LNCaP clone FGC (cell line): ENCODE measurements around the gene CIP2A.
A peak's percentile ranks its signal among the peaks of the same experiment; 100 is the strongest.

Experiments
- DNase-seq: peaks from one replicate; pipeline ENCODE4 v3.0.0-alpha.2; 2011; ENCODE audit warnings: low read depth
- H3K4me3 ChIP-seq: 2 replicates; pipeline ENCODE4 v1.5.1; 2011; ENCODE audit warnings: mild to moderate bottlenecking, low read depth, low read length, control low read depth
- TF ChIP-seq, protein P1 (sequence below): IDR thresholded peaks from 2 replicates; pipeline ENCODE4 v1.5.1; 2012; ENCODE audit warnings: mild to moderate bottlenecking; ENCODE audit not compliant: control insufficient read depth, insufficient read depth; ENCODE audit errors: extremely low read depth

Gene CIP2A

DNA sequence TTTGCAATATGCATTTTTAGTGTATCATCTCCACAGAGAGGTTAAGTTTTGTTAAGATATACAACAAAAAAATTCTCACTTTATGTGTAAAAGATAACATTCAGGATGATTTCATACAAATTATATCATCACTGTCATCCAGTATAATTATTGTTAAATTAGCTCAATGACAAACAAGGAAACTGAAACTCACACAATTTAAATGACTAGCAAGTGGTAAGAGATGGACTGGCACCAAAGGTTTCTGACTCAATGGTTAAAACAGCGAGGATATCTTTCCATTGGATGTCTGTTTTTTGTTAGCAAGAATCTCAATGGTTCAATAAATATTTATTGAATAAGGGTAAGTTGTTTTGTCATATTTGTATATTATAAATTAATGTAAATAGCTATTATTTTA, 22.6 kb downstream of the CIP2A start:
- TF ChIP-seq, protein P1, sequence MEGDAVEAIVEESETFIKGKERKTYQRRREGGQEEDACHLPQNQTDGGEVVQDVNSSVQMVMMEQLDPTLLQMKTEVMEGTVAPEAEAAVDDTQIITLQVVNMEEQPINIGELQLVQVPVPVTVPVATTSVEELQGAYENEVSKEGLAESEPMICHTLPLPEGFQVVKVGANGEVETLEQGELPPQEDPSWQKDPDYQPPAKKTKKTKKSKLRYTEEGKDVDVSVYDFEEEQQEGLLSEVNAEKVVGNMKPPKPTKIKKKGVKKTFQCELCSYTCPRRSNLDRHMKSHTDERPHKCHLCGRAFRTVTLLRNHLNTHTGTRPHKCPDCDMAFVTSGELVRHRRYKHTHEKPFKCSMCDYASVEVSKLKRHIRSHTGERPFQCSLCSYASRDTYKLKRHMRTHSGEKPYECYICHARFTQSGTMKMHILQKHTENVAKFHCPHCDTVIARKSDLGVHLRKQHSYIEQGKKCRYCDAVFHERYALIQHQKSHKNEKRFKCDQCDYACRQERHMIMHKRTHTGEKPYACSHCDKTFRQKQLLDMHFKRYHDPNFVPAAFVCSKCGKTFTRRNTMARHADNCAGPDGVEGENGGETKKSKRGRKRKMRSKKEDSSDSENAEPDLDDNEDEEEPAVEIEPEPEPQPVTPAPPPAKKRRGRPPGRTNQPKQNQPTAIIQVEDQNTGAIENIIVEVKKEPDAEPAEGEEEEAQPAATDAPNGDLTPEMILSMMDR, result no peak
- no peak overlapping the region for H3K4me3 ChIP-seq
- DNase-seq, result no peak

GRCh38 chr3:108565506-108565905, 23.7 kb downstream of the CIP2A start:
- TF ChIP-seq, protein P1, result no peak
- DNase-seq, result no peak

GRCh38 chr3:108564564-108564963, 24.7 kb downstream of the CIP2A start:
- no peak overlapping the region for H3K4me3 ChIP-seq
- no peak for DNase-seq
- TF ChIP-seq, protein P1, result no peak

More at GRCh38 chr3:108565506-108565905, 23.7 kb downstream of the CIP2A start:
- H3K4me3 ChIP-seq, result no peak overlapping the region

- TF ChIP-seq, protein P1, result no peak
- no peak overlapping the region for H3K4me3 ChIP-seq
- DNase-seq, result no peak
Measured at GRCh38 chr3:108562565-108562964, 26.7 kb downstream of the CIP2A start.

- TF ChIP-seq, protein P1, result no peak
- DNase-seq, result peak; percentile 37
- H3K4me3 ChIP-seq, result no peak overlapping the region
Measured at GRCh38 chr3:108555966-108556581, 33.2 kb downstream of the CIP2A start.

- TF ChIP-seq, protein P1, result no peak
- no peak for DNase-seq
- H3K4me3 ChIP-seq, result no peak overlapping the region
Measured at GRCh38 chr3:108554913-108555571, 34.2 kb downstream of the CIP2A start.
